PC-3 (cell line): ENCODE measurements around the gene DCP1B.

ENCODE experiments used
- EZH2phosphoT487 ChIP-seq: fragments of 300-600 bp; sonication (generic); IDR thresholded peaks from 2 replicates; pipeline ENCODE4 v1.6.1; 2018; ENCODE audit warnings: mild to moderate bottlenecking, antibody characterized with exemption, low read length, borderline replicate concordance
- TF ChIP-seq, protein P1 (sequence below): fragments of 300-600 bp; sonication (generic); conservative IDR thresholded peaks from 2 replicates; pipeline ENCODE4 v1.5.1; 2017; ENCODE audit warnings: antibody characterized with exemption, low read depth, mild to moderate bottlenecking, low read length

DNA sequence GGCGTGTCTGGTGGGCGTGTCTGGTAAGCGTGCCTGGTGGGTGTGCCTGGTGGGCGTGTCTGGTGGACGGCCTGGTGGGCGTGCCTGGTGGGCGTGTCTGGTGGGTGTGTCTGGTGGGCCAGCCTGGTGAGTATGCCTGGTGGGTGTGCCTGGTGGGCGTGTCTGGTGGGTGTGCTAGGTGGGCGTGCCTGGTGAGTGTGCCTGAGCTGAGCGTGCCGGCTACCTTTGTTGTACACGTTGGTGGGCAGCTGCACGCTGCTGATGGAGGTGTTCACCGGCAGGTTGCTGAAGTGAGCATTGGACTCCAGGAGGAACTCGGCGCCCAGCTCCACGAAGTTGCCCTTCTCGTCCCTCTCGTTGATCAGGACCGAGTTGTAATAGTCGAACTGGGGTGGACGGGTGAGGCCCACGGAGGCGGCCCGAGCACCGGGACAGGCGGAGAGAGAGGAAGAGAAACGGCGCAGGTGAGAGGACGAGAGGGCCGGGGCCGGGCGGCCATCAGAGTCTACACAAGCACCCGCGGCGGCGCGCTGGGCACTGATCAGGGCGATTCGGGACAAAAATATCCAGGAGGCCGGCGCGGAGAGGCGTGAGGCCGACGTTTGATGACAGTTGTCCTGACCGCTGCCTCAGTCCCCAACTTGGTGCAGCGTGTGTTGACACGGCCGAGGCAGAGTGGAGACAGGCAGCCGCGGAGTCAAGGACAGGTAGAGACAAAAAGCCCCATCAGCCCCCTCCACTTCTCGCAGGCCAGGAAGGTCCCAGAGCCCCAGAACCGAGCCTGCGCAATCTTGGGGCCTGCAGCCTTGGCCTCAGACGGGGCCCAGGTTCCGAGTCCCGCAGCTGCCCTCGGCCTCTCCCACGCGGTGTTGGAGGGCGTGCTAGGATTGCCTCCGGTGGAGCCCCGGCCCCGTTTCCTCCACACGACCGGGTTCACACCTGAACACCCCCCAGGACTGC is 96.3 kb downstream of the DCP1B start:
- TF ChIP-seq, protein P1, sequence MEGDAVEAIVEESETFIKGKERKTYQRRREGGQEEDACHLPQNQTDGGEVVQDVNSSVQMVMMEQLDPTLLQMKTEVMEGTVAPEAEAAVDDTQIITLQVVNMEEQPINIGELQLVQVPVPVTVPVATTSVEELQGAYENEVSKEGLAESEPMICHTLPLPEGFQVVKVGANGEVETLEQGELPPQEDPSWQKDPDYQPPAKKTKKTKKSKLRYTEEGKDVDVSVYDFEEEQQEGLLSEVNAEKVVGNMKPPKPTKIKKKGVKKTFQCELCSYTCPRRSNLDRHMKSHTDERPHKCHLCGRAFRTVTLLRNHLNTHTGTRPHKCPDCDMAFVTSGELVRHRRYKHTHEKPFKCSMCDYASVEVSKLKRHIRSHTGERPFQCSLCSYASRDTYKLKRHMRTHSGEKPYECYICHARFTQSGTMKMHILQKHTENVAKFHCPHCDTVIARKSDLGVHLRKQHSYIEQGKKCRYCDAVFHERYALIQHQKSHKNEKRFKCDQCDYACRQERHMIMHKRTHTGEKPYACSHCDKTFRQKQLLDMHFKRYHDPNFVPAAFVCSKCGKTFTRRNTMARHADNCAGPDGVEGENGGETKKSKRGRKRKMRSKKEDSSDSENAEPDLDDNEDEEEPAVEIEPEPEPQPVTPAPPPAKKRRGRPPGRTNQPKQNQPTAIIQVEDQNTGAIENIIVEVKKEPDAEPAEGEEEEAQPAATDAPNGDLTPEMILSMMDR: no peak
- no peak for TF ChIP-seq EZH2phosphoT487
